HepG2 (cell line): Measurements from ENCODE around the gene NFATC3. TPM values are rescaled to one million over a fixed set of nuclear protein-coding genes. Genes with fewer than 3 reads are reported as not detected.
A peak's percentile ranks its signal among the peaks of the same experiment; 100 is the strongest.

Source experiments
- AKAP8 ChIP-seq: sonication (generic); formaldehyde crosslinking; IDR thresholded peaks from 2 replicates; pipeline ENCODE4 v1.5.1; 2020; ENCODE audit warnings: mild to moderate bottlenecking, missing genetic modification reagents
- ARNTL ChIP-seq: sonication (generic); formaldehyde crosslinking; IDR thresholded peaks from 2 replicates; pipeline ENCODE4 v1.4.0; 2020; ENCODE audit warnings: mild to moderate bottlenecking, missing genetic modification reagents
- FIP1L1 ChIP-seq: fragments of 200-400 bp; formaldehyde crosslinking; IDR thresholded peaks from 2 replicates; pipeline ENCODE4 v1.6.1; 2018; ENCODE audit warnings: low read depth, mild to moderate bottlenecking, low read length, moderate library complexity, borderline replicate concordance; ENCODE audit not compliant: insufficient read depth
- GATAD2A ChIP-seq: IDR thresholded peaks from 2 replicates; pipeline ENCODE4 v1.6.1; 2016
- HIVEP1 ChIP-seq: sonication (generic); formaldehyde crosslinking; IDR thresholded peaks from 2 replicates; pipeline ENCODE4 v1.4.0; 2020; ENCODE audit warnings: mild to moderate bottlenecking, missing genetic modification reagents
- JUND ChIP-seq: sonication (generic); formaldehyde crosslinking; IDR thresholded peaks from 2 replicates; pipeline ENCODE4 v1.8.0; 2022; ENCODE audit warnings: mild to moderate bottlenecking, missing genetic modification reagents
- KLF16 ChIP-seq, 2 experiments: sonication (generic) in 1 of 2; formaldehyde crosslinking in 1 of 2; IDR thresholded peaks; 2 replicates each; pipeline versions ENCODE4 v1.6.1 to v1.8.0; 2016 to 2023; ENCODE audit warnings: missing genetic modification reagents in 2 of 2, missing compliant biosample characterization in 1 of 2
- NR3C1 ChIP-seq: sonication (generic); formaldehyde crosslinking; IDR thresholded peaks from 2 replicates; pipeline ENCODE4 v1.4.0; 2020; ENCODE audit warnings: missing genetic modification reagents
- SNAPC2 ChIP-seq: sonication (generic); formaldehyde crosslinking; IDR thresholded peaks from 2 replicates; pipeline ENCODE4 v1.8.1; 2022; ENCODE audit warnings: mild to moderate bottlenecking, missing genetic modification reagents
- STAT5B ChIP-seq: sonication (generic); formaldehyde crosslinking; IDR thresholded peaks from 2 replicates; pipeline ENCODE4 v1.4.0; 2020; ENCODE audit warnings: missing genetic modification reagents
- TRIM24 ChIP-seq: sonication (generic); formaldehyde crosslinking; IDR thresholded peaks from 2 replicates; pipeline ENCODE4 v1.8.0; 2022; ENCODE audit warnings: mild to moderate bottlenecking, missing genetic modification reagents
- XRCC5 ChIP-seq: fragments of 200-400 bp; formaldehyde crosslinking; optimal IDR thresholded peaks from 2 replicates; pipeline ENCODE3; 2017; ENCODE audit warnings: mild to moderate bottlenecking, low read length
- YEATS4 ChIP-seq: sonication (generic); formaldehyde crosslinking; IDR thresholded peaks from 2 replicates; pipeline ENCODE4 v1.4.0; 2020; ENCODE audit warnings: missing genetic modification reagents, borderline replicate concordance
- ZNF225 ChIP-seq: sonication (generic); formaldehyde crosslinking; IDR thresholded peaks from 2 replicates; pipeline ENCODE4 v1.4.0; 2020; ENCODE audit warnings: mild to moderate bottlenecking, missing genetic modification reagents
- ZNF382 ChIP-seq: sonication (generic); formaldehyde crosslinking; IDR thresholded peaks from 2 replicates; pipeline ENCODE4 v1.5.0; 2020; ENCODE audit warnings: missing genetic modification reagents, mild to moderate bottlenecking, borderline replicate concordance
- ZNF564 ChIP-seq: sonication (generic); formaldehyde crosslinking; IDR thresholded peaks from 2 replicates; pipeline ENCODE4 v1.8.1; 2023; ENCODE audit warnings: mild to moderate bottlenecking, missing genetic modification reagents
- ZNF746 ChIP-seq: sonication (generic); formaldehyde crosslinking; IDR thresholded peaks from 2 replicates; pipeline ENCODE4 v1.8.0; 2022; ENCODE audit warnings: mild to moderate bottlenecking, missing genetic modification reagents
- polyA plus RNA-seq, 8 experiments: library from polyadenylated mRNA; depleted of rRNA in 3 of 8; stranded (reverse) in 7 of 8; unstranded in 1 of 8; fragments of >200 nt; fragmentation: Illumina TruSeq in 4 of 8; extraction: Trizol in 4 of 8; gene quantifications; 2 replicates each; pipeline versions ENCODE4 v1.2.1 to v1.2.3, GENCODE V29; 2011 to 2016; ENCODE audit warnings: low read depth in 4 of 8, missing spikeins in 1 of 8, mixed read lengths in 1 of 8; ENCODE audit not compliant: insufficient read depth in 1 of 8
- total RNA-seq, 5 experiments: library from RNA; depleted of rRNA; stranded (reverse); fragments of >200 nt; fragmentation: Illumina TruSeq; extraction: Trizol; gene quantifications; 2 replicates each; pipeline ENCODE4 v1.2.3, GENCODE V29; 2016; ENCODE audit warnings: low read depth in 1 of 5
- TF ChIP-seq, protein P1 (sequence below): sonication (generic); formaldehyde crosslinking; IDR thresholded peaks from 2 replicates; pipeline ENCODE4 v1.9.0; 2021; ENCODE audit warnings: missing genetic modification reagents, borderline replicate concordance
- TF ChIP-seq, protein P2 (sequence below): IDR thresholded peaks from 2 replicates; pipeline ENCODE4 v1.6.1; 2012; ENCODE audit warnings: inconsistent platforms
- TF ChIP-seq, protein P3 (sequence below): sonication (generic); formaldehyde crosslinking; IDR thresholded peaks from 2 replicates; pipeline ENCODE4 v1.8.1; 2023; ENCODE audit warnings: missing genetic modification reagents, inconsistent platforms, borderline replicate concordance
- TF ChIP-seq, protein P4 (sequence below): sonication (generic); formaldehyde crosslinking; IDR thresholded peaks from 2 replicates; pipeline ENCODE4 v1.4.0; 2020; ENCODE audit warnings: mild to moderate bottlenecking, missing genetic modification reagents
- TF ChIP-seq, protein P5 (sequence below): sonication (generic); formaldehyde crosslinking; IDR thresholded peaks from 2 replicates; pipeline ENCODE4 v1.5.0; 2020; ENCODE audit warnings: mild to moderate bottlenecking, missing genetic modification reagents, moderate library complexity

The NFATC3 gene
- total and polyA plus RNA-seq, 2 of the 13 experiments (the other 11 are each of a cell fraction or from before 2014, with no cell fraction given), result 52.6 to 62.7 TPM

DNA sequence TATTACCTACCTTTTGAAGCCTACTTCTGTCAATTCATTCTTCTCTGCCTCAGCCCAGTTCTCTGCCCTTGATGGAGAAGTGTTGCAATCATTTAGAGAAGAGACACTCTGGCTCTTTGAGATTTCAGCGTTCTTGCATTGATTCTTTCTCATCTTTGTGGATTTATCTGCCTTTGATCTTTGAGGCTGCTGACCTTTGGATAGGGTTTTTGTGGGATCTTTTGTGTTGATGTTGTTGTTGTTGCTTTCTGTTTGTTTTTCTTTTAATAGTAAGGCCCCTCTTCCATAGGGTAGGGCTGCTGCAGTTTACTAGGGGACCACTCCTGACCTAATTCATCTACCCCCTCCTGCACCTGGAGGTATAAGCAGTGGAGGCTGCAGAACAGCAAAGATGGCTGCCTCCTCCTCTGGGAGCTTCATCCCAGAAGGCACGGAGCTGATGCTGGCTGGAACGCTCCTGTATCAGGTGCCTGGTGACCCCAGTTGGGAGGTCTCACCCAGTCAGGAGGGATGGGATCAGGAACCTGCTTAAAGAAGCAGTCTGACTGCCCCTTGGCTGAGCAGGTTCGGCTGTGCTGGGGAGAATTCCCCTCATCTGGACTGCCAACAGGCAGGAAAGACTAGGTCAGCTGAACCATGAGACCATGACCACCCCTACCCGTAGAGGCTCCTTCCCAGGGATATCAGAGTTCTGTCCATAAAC, 28.0 kb downstream of the NFATC3 start (continued):
- TF ChIP-seq XRCC5 (no peak), ZNF382 (CRISPR knock-in tag) (no peak), KLF16 (CRISPR knock-in tag; IDR thresholded peaks at IDR 0.05) (peak in 1 of 2 experiments; percentile 95; a peak in 2 of 4 replicates), HIVEP1 (CRISPR knock-in tag) (no peak), ZNF564 (CRISPR knock-in tag) (no peak), ZNF225 (CRISPR knock-in tag) (no peak), JUND (CRISPR knock-in tag) (peak; percentile 37; the same call in 1 of the 2 replicates), YEATS4 (CRISPR knock-in tag) (0 out of 2 replicates have a peak, but pooled peaks have one; percentile 22), SNAPC2 (no peak), STAT5B (no peak), FIP1L1 (no peak), ARNTL (CRISPR knock-in tag) (peak; percentile 49; the same call in 1 of the 2 replicates), AKAP8 (no peak), NR3C1 (CRISPR knock-in tag) (no peak), ZNF746 (CRISPR knock-in tag) (no peak), GATAD2A (CRISPR knock-in tag) (peak; percentile 99), TRIM24 (CRISPR knock-in tag) (no peak)
- TF ChIP-seq, protein P1, sequence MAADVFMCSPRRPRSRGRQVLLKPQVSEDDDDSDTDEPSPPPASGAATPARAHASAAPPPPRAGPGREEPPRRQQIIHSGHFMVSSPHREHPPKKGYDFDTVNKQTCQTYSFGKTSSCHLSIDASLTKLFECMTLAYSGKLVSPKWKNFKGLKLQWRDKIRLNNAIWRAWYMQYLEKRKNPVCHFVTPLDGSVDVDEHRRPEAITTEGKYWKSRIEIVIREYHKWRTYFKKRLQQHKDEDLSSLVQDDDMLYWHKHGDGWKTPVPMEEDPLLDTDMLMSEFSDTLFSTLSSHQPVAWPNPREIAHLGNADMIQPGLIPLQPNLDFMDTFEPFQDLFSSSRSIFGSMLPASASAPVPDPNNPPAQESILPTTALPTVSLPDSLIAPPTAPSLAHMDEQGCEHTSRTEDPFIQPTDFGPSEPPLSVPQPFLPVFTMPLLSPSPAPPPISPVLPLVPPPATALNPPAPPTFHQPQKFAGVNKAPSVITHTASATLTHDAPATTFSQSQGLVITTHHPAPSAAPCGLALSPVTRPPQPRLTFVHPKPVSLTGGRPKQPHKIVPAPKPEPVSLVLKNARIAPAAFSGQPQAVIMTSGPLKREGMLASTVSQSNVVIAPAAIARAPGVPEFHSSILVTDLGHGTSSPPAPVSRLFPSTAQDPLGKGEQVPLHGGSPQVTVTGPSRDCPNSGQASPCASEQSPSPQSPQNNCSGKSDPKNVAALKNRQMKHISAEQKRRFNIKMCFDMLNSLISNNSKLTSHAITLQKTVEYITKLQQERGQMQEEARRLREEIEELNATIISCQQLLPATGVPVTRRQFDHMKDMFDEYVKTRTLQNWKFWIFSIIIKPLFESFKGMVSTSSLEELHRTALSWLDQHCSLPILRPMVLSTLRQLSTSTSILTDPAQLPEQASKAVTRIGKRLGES (CRISPR knock-in tag), result no peak
- TF ChIP-seq, protein P2, sequence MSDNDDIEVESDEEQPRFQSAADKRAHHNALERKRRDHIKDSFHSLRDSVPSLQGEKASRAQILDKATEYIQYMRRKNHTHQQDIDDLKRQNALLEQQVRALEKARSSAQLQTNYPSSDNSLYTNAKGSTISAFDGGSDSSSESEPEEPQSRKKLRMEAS, result no peak
- TF ChIP-seq, protein P3, sequence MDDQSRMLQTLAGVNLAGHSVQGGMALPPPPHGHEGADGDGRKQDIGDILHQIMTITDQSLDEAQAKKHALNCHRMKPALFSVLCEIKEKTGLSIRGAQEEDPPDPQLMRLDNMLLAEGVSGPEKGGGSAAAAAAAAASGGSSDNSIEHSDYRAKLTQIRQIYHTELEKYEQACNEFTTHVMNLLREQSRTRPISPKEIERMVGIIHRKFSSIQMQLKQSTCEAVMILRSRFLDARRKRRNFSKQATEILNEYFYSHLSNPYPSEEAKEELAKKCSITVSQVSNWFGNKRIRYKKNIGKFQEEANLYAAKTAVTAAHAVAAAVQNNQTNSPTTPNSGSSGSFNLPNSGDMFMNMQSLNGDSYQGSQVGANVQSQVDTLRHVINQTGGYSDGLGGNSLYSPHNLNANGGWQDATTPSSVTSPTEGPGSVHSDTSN (CRISPR knock-in tag), result no peak
- TF ChIP-seq, protein P4, sequence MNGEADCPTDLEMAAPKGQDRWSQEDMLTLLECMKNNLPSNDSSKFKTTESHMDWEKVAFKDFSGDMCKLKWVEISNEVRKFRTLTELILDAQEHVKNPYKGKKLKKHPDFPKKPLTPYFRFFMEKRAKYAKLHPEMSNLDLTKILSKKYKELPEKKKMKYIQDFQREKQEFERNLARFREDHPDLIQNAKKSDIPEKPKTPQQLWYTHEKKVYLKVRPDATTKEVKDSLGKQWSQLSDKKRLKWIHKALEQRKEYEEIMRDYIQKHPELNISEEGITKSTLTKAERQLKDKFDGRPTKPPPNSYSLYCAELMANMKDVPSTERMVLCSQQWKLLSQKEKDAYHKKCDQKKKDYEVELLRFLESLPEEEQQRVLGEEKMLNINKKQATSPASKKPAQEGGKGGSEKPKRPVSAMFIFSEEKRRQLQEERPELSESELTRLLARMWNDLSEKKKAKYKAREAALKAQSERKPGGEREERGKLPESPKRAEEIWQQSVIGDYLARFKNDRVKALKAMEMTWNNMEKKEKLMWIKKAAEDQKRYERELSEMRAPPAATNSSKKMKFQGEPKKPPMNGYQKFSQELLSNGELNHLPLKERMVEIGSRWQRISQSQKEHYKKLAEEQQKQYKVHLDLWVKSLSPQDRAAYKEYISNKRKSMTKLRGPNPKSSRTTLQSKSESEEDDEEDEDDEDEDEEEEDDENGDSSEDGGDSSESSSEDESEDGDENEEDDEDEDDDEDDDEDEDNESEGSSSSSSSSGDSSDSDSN (CRISPR knock-in tag), result 0 out of 2 replicates have a peak, but pooled peaks have one; percentile 19
- TF ChIP-seq, protein P5, sequence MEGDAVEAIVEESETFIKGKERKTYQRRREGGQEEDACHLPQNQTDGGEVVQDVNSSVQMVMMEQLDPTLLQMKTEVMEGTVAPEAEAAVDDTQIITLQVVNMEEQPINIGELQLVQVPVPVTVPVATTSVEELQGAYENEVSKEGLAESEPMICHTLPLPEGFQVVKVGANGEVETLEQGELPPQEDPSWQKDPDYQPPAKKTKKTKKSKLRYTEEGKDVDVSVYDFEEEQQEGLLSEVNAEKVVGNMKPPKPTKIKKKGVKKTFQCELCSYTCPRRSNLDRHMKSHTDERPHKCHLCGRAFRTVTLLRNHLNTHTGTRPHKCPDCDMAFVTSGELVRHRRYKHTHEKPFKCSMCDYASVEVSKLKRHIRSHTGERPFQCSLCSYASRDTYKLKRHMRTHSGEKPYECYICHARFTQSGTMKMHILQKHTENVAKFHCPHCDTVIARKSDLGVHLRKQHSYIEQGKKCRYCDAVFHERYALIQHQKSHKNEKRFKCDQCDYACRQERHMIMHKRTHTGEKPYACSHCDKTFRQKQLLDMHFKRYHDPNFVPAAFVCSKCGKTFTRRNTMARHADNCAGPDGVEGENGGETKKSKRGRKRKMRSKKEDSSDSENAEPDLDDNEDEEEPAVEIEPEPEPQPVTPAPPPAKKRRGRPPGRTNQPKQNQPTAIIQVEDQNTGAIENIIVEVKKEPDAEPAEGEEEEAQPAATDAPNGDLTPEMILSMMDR (CRISPR knock-in tag), result no peak
